ENCODE measurements around the gene CENATAC. TPM values are rescaled to one million over a fixed set of nuclear protein-coding genes. Genes with fewer than 3 reads are reported as not detected.

Gene CENATAC
- total RNA-seq, 1 donor, result 30.9 TPM

DNA sequence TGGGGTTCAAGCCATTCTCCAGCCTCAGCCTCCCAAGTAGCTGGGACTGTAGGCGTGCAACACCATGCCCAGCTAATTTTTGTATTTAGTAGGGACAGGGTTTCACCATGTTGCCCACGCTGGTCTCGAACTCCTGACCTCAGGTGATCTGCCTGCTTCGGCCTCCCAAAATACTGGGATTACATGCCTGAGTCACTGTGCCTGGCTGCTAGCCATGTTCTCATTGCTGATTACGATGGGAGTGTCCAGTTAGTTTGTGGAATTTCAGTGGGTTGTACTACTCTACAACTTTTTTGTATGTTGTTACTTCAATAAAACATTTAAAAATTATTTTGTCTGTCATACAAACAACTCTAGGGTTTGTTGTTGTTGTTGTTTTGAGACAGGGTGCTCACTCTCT lies 64.8 kb downstream of the CENATAC start:
- DNase-seq (ENCODE audit: low read depth), result peak; percentile 87
- no peak overlapping the region for H3K4me3 ChIP-seq (ENCODE audit: low read depth, low read length)
- TF ChIP-seq, protein P1, sequence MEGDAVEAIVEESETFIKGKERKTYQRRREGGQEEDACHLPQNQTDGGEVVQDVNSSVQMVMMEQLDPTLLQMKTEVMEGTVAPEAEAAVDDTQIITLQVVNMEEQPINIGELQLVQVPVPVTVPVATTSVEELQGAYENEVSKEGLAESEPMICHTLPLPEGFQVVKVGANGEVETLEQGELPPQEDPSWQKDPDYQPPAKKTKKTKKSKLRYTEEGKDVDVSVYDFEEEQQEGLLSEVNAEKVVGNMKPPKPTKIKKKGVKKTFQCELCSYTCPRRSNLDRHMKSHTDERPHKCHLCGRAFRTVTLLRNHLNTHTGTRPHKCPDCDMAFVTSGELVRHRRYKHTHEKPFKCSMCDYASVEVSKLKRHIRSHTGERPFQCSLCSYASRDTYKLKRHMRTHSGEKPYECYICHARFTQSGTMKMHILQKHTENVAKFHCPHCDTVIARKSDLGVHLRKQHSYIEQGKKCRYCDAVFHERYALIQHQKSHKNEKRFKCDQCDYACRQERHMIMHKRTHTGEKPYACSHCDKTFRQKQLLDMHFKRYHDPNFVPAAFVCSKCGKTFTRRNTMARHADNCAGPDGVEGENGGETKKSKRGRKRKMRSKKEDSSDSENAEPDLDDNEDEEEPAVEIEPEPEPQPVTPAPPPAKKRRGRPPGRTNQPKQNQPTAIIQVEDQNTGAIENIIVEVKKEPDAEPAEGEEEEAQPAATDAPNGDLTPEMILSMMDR (IDR thresholded peaks at IDR 0.05; ENCODE audit: insufficient read depth, low read length), result no peak

DNA sequence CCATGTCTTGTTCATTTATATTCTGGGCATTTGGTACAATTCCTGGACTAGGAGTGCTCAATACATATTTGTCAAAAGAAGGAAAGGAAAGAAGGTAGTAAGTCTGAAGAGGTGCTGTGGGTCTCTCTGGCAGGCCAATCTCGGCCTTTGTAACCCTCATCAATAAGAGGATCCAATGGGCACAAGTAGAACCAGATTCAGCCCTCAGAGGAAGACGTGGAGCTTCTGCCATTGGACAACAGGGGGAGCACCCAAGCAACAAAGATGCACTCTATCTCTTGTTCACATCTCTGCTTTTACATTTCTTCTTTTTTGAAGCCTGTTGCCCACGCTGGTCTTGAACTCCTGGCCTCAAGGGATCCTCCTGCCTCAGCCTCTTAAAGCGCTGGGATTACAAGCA lies 67.4 kb downstream of the CENATAC start:
- TF ChIP-seq, protein P1 (IDR thresholded peaks at IDR 0.05; ENCODE audit: insufficient read depth, low read length), result peak; percentile 58
- H3K4me3 ChIP-seq (ENCODE audit: low read depth, low read length), result no peak overlapping the region
- peak; percentile 36 for DNase-seq (ENCODE audit: low read depth)

Small RNAs within 50 kb of the gene (small RNA-seq; reads per million reads assigned to genes)
- gene AP003392.2, result not detected
- not detected for gene RF00017
- not detected for gene RF00019

Other genes starting within 250 kb of the CENATAC start
- 174 and 189 TPM in 2 replicates for gene DDX6, start 207.0 kb upstream of the CENATAC start, total RNA-seq (ENCODE audit: low replicate concordance)
- not detected in 2 replicates for gene CXCR5, start 114.2 kb upstream of the CENATAC start, total RNA-seq (ENCODE audit: low replicate concordance)
- 17.7 and 19.5 TPM in 2 replicates for gene BCL9L, start 72.2 kb upstream of the CENATAC start, total RNA-seq (ENCODE audit: low replicate concordance)
- gene UPK2, start 41.8 kb upstream of the CENATAC start, total RNA-seq (ENCODE audit: low replicate concordance), result not detected in 2 replicates
- gene FOXR1, start 26.4 kb upstream of the CENATAC start, total RNA-seq (ENCODE audit: low replicate concordance), result not detected in 2 replicates
- 796 and 2,500 TPM in 2 replicates for gene RPS25, start 20.2 kb downstream of the CENATAC start, total RNA-seq (ENCODE audit: low replicate concordance)
- gene TRAPPC4, start 20.6 kb downstream of the CENATAC start, total RNA-seq (ENCODE audit: low replicate concordance), result 61.2 and 79.9 TPM in 2 replicates
- gene SLC37A4, start 32.7 kb downstream of the CENATAC start, total RNA-seq (ENCODE audit: low replicate concordance), result 13.4 and 15.5 TPM in 2 replicates
- 117 and 126 TPM in 2 replicates for gene HYOU1, start 59.1 kb downstream of the CENATAC start, total RNA-seq (ENCODE audit: low replicate concordance)
- gene VPS11, start 69.7 kb downstream of the CENATAC start, total RNA-seq (ENCODE audit: low replicate concordance), result 16.8 and 29.4 TPM in 2 replicates
- 5.3 and 14.9 TPM in 2 replicates for gene HMBS, start 86.7 kb downstream of the CENATAC start, total RNA-seq (ENCODE audit: low replicate concordance)
- gene DPAGT1, start 103.7 kb downstream of the CENATAC start, total RNA-seq (ENCODE audit: low replicate concordance), result 7.0 and 30.5 TPM in 2 replicates
- gene C2CD2L, start 109.2 kb downstream of the CENATAC start, total RNA-seq (ENCODE audit: low replicate concordance), result 2.6 and 4.9 TPM in 2 replicates
- gene HINFP, start 123.4 kb downstream of the CENATAC start, total RNA-seq (ENCODE audit: low replicate concordance), result 8.7 and 19.1 TPM in 2 replicates
- gene ABCG4, start 150.9 kb downstream of the CENATAC start, total RNA-seq (ENCODE audit: low replicate concordance), result 0.08 TPM in 1 of 2 replicates, not detected in the other
- gene NLRX1, start 170.6 kb downstream of the CENATAC start, total RNA-seq (ENCODE audit: low replicate concordance), result 16.5 and 18.3 TPM in 2 replicates
- not detected in 2 replicates for gene NHERF4, start 187.3 kb downstream of the CENATAC start, total RNA-seq (ENCODE audit: low replicate concordance)
- 4.0 and 11.4 TPM in 2 replicates for gene CBL, start 208.2 kb downstream of the CENATAC start, total RNA-seq (ENCODE audit: low replicate concordance)